Measurements from ENCODE around the gene USE1.

Gene USE1

GRCh38 chr19:17245535-17245984 lies 30.4 kb downstream of the USE1 start, which contains the start of gene NR2F6:
Gene NR2F6 (minus strand): TSS chr19:17245919. CDS start chr19:17245220, 699 bp downstream.
- Histone ChIP-seq H2BK120ac (ENCODE audit: insufficient read depth, low read length, poor library complexity) (peak within 1 kb of the TSS; percentile 85), H2BK5ac (ENCODE audit: low read depth, low read length, poor library complexity) (peak within 1 kb of the TSS; percentile 94), H3K14ac (ENCODE audit: low read length) (peak within 1 kb of the TSS; percentile 96), H4K8ac (ENCODE audit: low read depth, low read length) (peak within 1 kb of the TSS; percentile 89), H3K27me3 (ENCODE audit: insufficient read depth, low read length) (no peaks in the 10 kb centered on the region), H3K79me1 (ENCODE audit: low read length) (peaks cover 67% of the 10 kb centered on the region), H2AFZ (ENCODE audit: insufficient read depth, low read length, poor library complexity) (peak within 1 kb of the TSS; percentile 55), H3K4me2 (ENCODE audit: low read length) (peak within 1 kb of the TSS; percentile 89), H3K36me3 (ENCODE audit: control insufficient read depth in 1 of 2, insufficient read depth in 2 of 2, low read length in 2 of 2) (peaks cover 9 to 10% of the 10 kb centered on the region in 2 experiments), H3K79me2 (ENCODE audit: control insufficient read depth, insufficient read depth, low read length, poor library complexity) (peaks cover 57% of the 10 kb centered on the region), H3K9ac (ENCODE audit: low read length) (peak within 1 kb of the TSS; percentile 95), H4K91ac (ENCODE audit: low read depth, low read length) (peak within 1 kb of the TSS; percentile 98), H3K18ac (ENCODE audit: low read length) (peak within 1 kb of the TSS; percentile 92), H3K4me1 (ENCODE audit: control insufficient read depth in 1 of 2, insufficient read depth in 2 of 2, low read length in 2 of 2) (peaks cover 38 to 47% of the 10 kb centered on the region in 2 experiments), H3K4me3 (ENCODE audit: low read depth, low read length) (peak within 1 kb of the TSS; percentile 95), H4K12ac (ENCODE audit: low read depth, low read length) (peak within 1 kb of the TSS; percentile 91), H2BK12ac (ENCODE audit: low read length) (peak within 1 kb of the TSS; percentile 94), H3K23ac (ENCODE audit: low read length) (no peak within 1 kb of the TSS), H3K4ac (ENCODE audit: low read depth, low read length) (peak within 1 kb of the TSS; percentile 95), H3K9me3 (ENCODE audit: insufficient read depth, low read depth, low read length) (peaks cover 5% of the 10 kb centered on the region), H3K27ac (ENCODE audit: low read depth, low read length) (peak within 1 kb of the TSS; percentile 100), H2AK5ac (ENCODE audit: low read length) (peak within 1 kb of the TSS; percentile 51)
- no peak for DNase-seq
- WGBS (ENCODE audit: extremely low coverage, insufficient coverage, insufficient read length), result no CpG with 5 or more reads among the region's 72 CpGs

- Histone ChIP-seq H3K79me2 (ENCODE audit: control insufficient read depth, insufficient read depth, low read length, poor library complexity) (peaks cover 49% of the 10 kb centered on the region), H3K9ac (ENCODE audit: low read length) (no peak overlapping the region), H3K9me3 (ENCODE audit: insufficient read depth, low read depth, low read length) (peaks cover 5% of the 10 kb centered on the region), H3K27ac (ENCODE audit: low read depth, low read length) (peak overlapping the region; percentile 100), H2AK5ac (ENCODE audit: low read length) (peak overlapping the region; percentile 88), H2BK120ac (ENCODE audit: insufficient read depth, low read length, poor library complexity) (peak overlapping the region; percentile 85), H4K91ac (ENCODE audit: low read depth, low read length) (peak overlapping the region; percentile 97), H3K4me2 (ENCODE audit: low read length) (peak overlapping the region; percentile 89), H2AFZ (ENCODE audit: insufficient read depth, low read length, poor library complexity) (peak overlapping the region; percentile 4), H3K23ac (ENCODE audit: low read length) (no peak overlapping the region), H3K79me1 (ENCODE audit: low read length) (peaks cover 68% of the 10 kb centered on the region), H3K18ac (ENCODE audit: low read length) (peak overlapping the region; percentile 91), H4K8ac (ENCODE audit: low read depth, low read length) (peak overlapping the region; percentile 77), H2BK12ac (ENCODE audit: low read length) (peak overlapping the region; percentile 94), H3K4me1 (ENCODE audit: control insufficient read depth in 1 of 2, insufficient read depth in 2 of 2, low read length in 2 of 2) (peaks cover 38 to 45% of the 10 kb centered on the region in 2 experiments), H3K4ac (ENCODE audit: low read depth, low read length) (peak overlapping the region; percentile 84), H3K27me3 (ENCODE audit: insufficient read depth, low read length) (no peaks in the 10 kb centered on the region), H4K12ac (ENCODE audit: low read depth, low read length) (peak overlapping the region; percentile 75), H3K14ac (ENCODE audit: low read length) (peak overlapping the region; percentile 96), H3K4me3 (ENCODE audit: low read depth, low read length) (no peak overlapping the region), H2BK5ac (ENCODE audit: low read depth, low read length, poor library complexity) (peak overlapping the region; percentile 89), H3K36me3 (ENCODE audit: control insufficient read depth in 1 of 2, insufficient read depth in 2 of 2, low read length in 2 of 2) (no peaks in the 10 kb centered on the region)
- peak; percentile 48 to 66 for DNase-seq
- no CpG with 5 or more reads among the region's 21 CpGs for WGBS (ENCODE audit: extremely low coverage, insufficient coverage, insufficient read length)
These were observed 31.7 kb downstream of the USE1 start for GRCh38 chr19:17246681-17247425.

GRCh38 chr19:17248011-17248776 lies 33.0 kb downstream of the USE1 start:
- peak overlapping the region; percentile 89 for H2BK5ac ChIP-seq (ENCODE audit: low read depth, low read length, poor library complexity)
- H4K8ac ChIP-seq (ENCODE audit: low read depth, low read length), result peak overlapping the region; percentile 77
- DNase-seq, result peak; percentile 55 to 60
- peak overlapping the region; percentile 85 for H2BK120ac ChIP-seq (ENCODE audit: insufficient read depth, low read length, poor library complexity)
- H3K9me3 ChIP-seq (ENCODE audit: insufficient read depth, low read depth, low read length), result peaks cover 5% of the 10 kb centered on the region
- H3K4ac ChIP-seq (ENCODE audit: low read depth, low read length), result peak overlapping the region; percentile 84
- H3K79me1 ChIP-seq (ENCODE audit: low read length), result peaks cover 63% of the 10 kb centered on the region
- peak overlapping the region; percentile 94 for H2BK12ac ChIP-seq (ENCODE audit: low read length)
- H3K4me3 ChIP-seq (ENCODE audit: low read depth, low read length), result no peak overlapping the region
- H4K91ac ChIP-seq (ENCODE audit: low read depth, low read length), result peak overlapping the region; percentile 97
- H3K79me2 ChIP-seq (ENCODE audit: control insufficient read depth, insufficient read depth, low read length, poor library complexity), result peaks cover 39% of the 10 kb centered on the region
- peak overlapping the region; percentile 96 for H3K14ac ChIP-seq (ENCODE audit: low read length)
- H3K18ac ChIP-seq (ENCODE audit: low read length), result peak overlapping the region; percentile 79
- peak overlapping the region; percentile 8 for H2AFZ ChIP-seq (ENCODE audit: insufficient read depth, low read length, poor library complexity)
- peak overlapping the region; percentile 23 for H3K4me2 ChIP-seq (ENCODE audit: low read length)
- H3K23ac ChIP-seq (ENCODE audit: low read length), result no peak overlapping the region
- peaks cover 29 to 34% of the 10 kb centered on the region in 2 experiments for H3K4me1 ChIP-seq (ENCODE audit: control insufficient read depth in 1 of 2, insufficient read depth in 2 of 2, low read length in 2 of 2)
- H3K27ac ChIP-seq (ENCODE audit: low read depth, low read length), result peak overlapping the region; percentile 100
- H3K9ac ChIP-seq (ENCODE audit: low read length), result no peak overlapping the region
- no peaks in the 10 kb centered on the region for H3K36me3 ChIP-seq (ENCODE audit: control insufficient read depth in 1 of 2, insufficient read depth in 2 of 2, low read length in 2 of 2)
- H3K27me3 ChIP-seq (ENCODE audit: insufficient read depth, low read length), result no peaks in the 10 kb centered on the region
- H2AK5ac ChIP-seq (ENCODE audit: low read length), result peak overlapping the region; percentile 70
- no CpG with 5 or more reads among the region's 21 CpGs for WGBS (ENCODE audit: extremely low coverage, insufficient coverage, insufficient read length)
- H4K12ac ChIP-seq (ENCODE audit: low read depth, low read length), result peak overlapping the region; percentile 20

GRCh38 chr19:17249887-17250548 lies 34.9 kb downstream of the USE1 start:
- H3K4me1 ChIP-seq (ENCODE audit: control insufficient read depth in 1 of 2, insufficient read depth in 2 of 2, low read length in 2 of 2), result peaks cover 29 to 36% of the 10 kb centered on the region in 2 experiments
- H3K9me3 ChIP-seq (ENCODE audit: insufficient read depth, low read depth, low read length), result no peaks in the 10 kb centered on the region
- peak overlapping the region; percentile 83 for H2BK12ac ChIP-seq (ENCODE audit: low read length)
- peaks cover 21% of the 10 kb centered on the region for H3K79me2 ChIP-seq (ENCODE audit: control insufficient read depth, insufficient read depth, low read length, poor library complexity)
- peak overlapping the region; percentile 93 for H2BK120ac ChIP-seq (ENCODE audit: insufficient read depth, low read length, poor library complexity)
- DNase-seq, result no peak
- no peak overlapping the region for H3K4me3 ChIP-seq (ENCODE audit: low read depth, low read length)
- H3K4ac ChIP-seq (ENCODE audit: low read depth, low read length), result peak overlapping the region; percentile 43
- peak overlapping the region; percentile 94 for H2BK5ac ChIP-seq (ENCODE audit: low read depth, low read length, poor library complexity)
- no peaks in the 10 kb centered on the region for H3K36me3 ChIP-seq (ENCODE audit: control insufficient read depth in 1 of 2, insufficient read depth in 2 of 2, low read length in 2 of 2)
- peak overlapping the region; percentile 54 for H4K12ac ChIP-seq (ENCODE audit: low read depth, low read length)
- no peak overlapping the region for H3K9ac ChIP-seq (ENCODE audit: low read length)
- H4K8ac ChIP-seq (ENCODE audit: low read depth, low read length), result peak overlapping the region; percentile 50
- H2AK5ac ChIP-seq (ENCODE audit: low read length), result peak overlapping the region; percentile 44
- no peaks in the 10 kb centered on the region for H3K27me3 ChIP-seq (ENCODE audit: insufficient read depth, low read length)
- no peak overlapping the region for H3K23ac ChIP-seq (ENCODE audit: low read length)
- H2AFZ ChIP-seq (ENCODE audit: insufficient read depth, low read length, poor library complexity), result peak overlapping the region; percentile 3
- no CpG with 5 or more reads among the region's 15 CpGs for WGBS (ENCODE audit: extremely low coverage, insufficient coverage, insufficient read length)
- H3K14ac ChIP-seq (ENCODE audit: low read length), result peak overlapping the region; percentile 89
- H3K27ac ChIP-seq (ENCODE audit: low read depth, low read length), result peak overlapping the region; percentile 49
- no peak overlapping the region for H3K4me2 ChIP-seq (ENCODE audit: low read length)
- H3K18ac ChIP-seq (ENCODE audit: low read length), result peak overlapping the region; percentile 39
- peak overlapping the region; percentile 97 for H4K91ac ChIP-seq (ENCODE audit: low read depth, low read length)
- peaks cover 45% of the 10 kb centered on the region for H3K79me1 ChIP-seq (ENCODE audit: low read length)

Data from trophoblast cell (in vitro differentiated cells and primary cell).